Endothelial cell of umbilical vein (primary cell): Measurements from ENCODE around the gene CCT5. TPM values are rescaled to one million over a fixed set of nuclear protein-coding genes. Genes with fewer than 3 reads are reported as not detected.

Source experiments
- BruUV-seq: library from RNA; stranded (reverse); fragments of 400-500 nt; replicated peaks from 2 replicates; lab custom pipeline; 2021; lab: Mats Ljungman, UMichigan
- CTCF ChIA-PET: fragments of 300-600, 350-600 bp; sonication (Branson Sonifier 250); formaldehyde crosslinking; loops from one replicate; lab custom pipeline; 2021; ENCODE audit warnings: antibody characterized with exemption, inconsistent platforms; lab: Charles Lee
- POLR2A ChIA-PET: fragments of 300-600, 350-600 bp; sonication (Branson Sonifier 250); formaldehyde crosslinking; loops from one replicate; lab custom pipeline; 2021; ENCODE audit warnings: antibody characterized with exemption, inconsistent platforms; lab: Charles Lee
- DNase-seq: peaks from one replicate; pipeline ENCODE4 v3.0.0-alpha.2; 2011; ENCODE audit warnings: low read depth, low spot score
- FAIRE-seq: peaks from 2 replicates; lab custom pipeline; 2011; peaks lifted over from hg19 to GRCh38; lab: Jason Lieb, UNC
- H2AFZ ChIP-seq: 2 replicates; pipeline ENCODE4 v1.6.0; 2012; ENCODE audit warnings: low read depth, low read length, control low read depth, inconsistent platforms
- H3K27ac ChIP-seq: 2 replicates; pipeline ENCODE4 v1.5.1; 2011; ENCODE audit warnings: low read depth, mild to moderate bottlenecking, control low read depth, low read length, moderate library complexity; ENCODE audit not compliant: insufficient read depth
- H3K27me3 ChIP-seq, 2 experiments: 2 replicates each; pipeline versions ENCODE4 v1.6.0 to v1.6.1; 2011; ENCODE audit warnings: low read length in 2 of 2, mixed read lengths in 1 of 2; ENCODE audit not compliant: control insufficient read depth in 2 of 2, insufficient read depth in 2 of 2
- H3K36me3 ChIP-seq, 2 experiments: 2 replicates in 1 of 2; 3 replicates in 1 of 2; pipeline ENCODE4 v1.5.1; 2011; ENCODE audit warnings: low read length in 2 of 2, mild to moderate bottlenecking in 1 of 2, moderate library complexity in 1 of 2; ENCODE audit not compliant: control insufficient read depth in 2 of 2, insufficient read depth in 2 of 2; ENCODE audit errors: extremely low read depth in 1 of 2
- H3K4me1 ChIP-seq: 3 replicates; pipeline ENCODE4 v1.5.1; 2011; ENCODE audit warnings: mild to moderate bottlenecking, low read length; ENCODE audit not compliant: control insufficient read depth, insufficient read depth; ENCODE audit errors: extremely low read depth
- H3K4me2 ChIP-seq: 2 replicates; pipeline ENCODE4 v1.6.1; 2011; ENCODE audit warnings: low read length, control low read depth, mixed read lengths; ENCODE audit not compliant: insufficient read depth
- H3K4me3 ChIP-seq, 3 experiments: fragments of 200-600 bp in 1 of 3; sonication (generic), shearing (Covaris generic) in 1 of 3; replicated peaks in 1 of 3; 2 replicates each; pipeline ENCODE4 v1.5.1; 2011 to 2016; ENCODE audit warnings: control low read depth in 3 of 3, low read length in 3 of 3, mild to moderate bottlenecking in 2 of 3, inconsistent platforms in 1 of 3, low read depth in 1 of 3, moderate library complexity in 1 of 3; ENCODE audit not compliant: insufficient read depth in 1 of 3
- H3K79me2 ChIP-seq: 2 replicates; pipeline ENCODE4 v1.6.0; 2012; ENCODE audit warnings: low read length, inconsistent platforms; ENCODE audit not compliant: control insufficient read depth, insufficient read depth
- H3K9ac ChIP-seq: replicated peaks from 2 replicates; pipeline ENCODE3; 2011; ENCODE audit warnings: low read length, control low read depth; ENCODE audit not compliant: insufficient read depth; ENCODE audit errors: extremely low read depth
- H3K9me1 ChIP-seq: replicated peaks from 3 replicates; pipeline ENCODE4 v1.6.0; 2011; ENCODE audit warnings: mild to moderate bottlenecking, low read length; ENCODE audit not compliant: control insufficient read depth, insufficient read depth; ENCODE audit errors: extremely low read depth
- H3K9me3 ChIP-seq: replicated peaks from 2 replicates; pipeline ENCODE4 v1.5.1; 2012; ENCODE audit warnings: low read length, inconsistent platforms; ENCODE audit not compliant: control insufficient read depth, insufficient read depth
- H4K20me1 ChIP-seq: replicated peaks from 2 replicates; pipeline ENCODE3; 2011; ENCODE audit warnings: mild to moderate bottlenecking, low read length; ENCODE audit not compliant: control insufficient read depth, insufficient read depth; ENCODE audit errors: extremely low read depth
- CTCF ChIP-seq, 2 donors: IDR thresholded peaks; 1 replicate in 1 of 2; 2 replicates in 1 of 2; pipeline ENCODE4 v1.5.1; 2011; ENCODE audit warnings: low read length in 2 of 2, mild to moderate bottlenecking in 2 of 2, moderate library complexity in 2 of 2, control low read depth in 1 of 2, inconsistent platforms in 1 of 2, low read depth in 1 of 2; ENCODE audit not compliant: insufficient read depth in 1 of 2; ENCODE audit errors: extremely low read depth in 1 of 2
- EZH2 ChIP-seq: IDR thresholded peaks from 2 replicates; pipeline ENCODE4 v1.6.1; 2012; ENCODE audit warnings: borderline replicate concordance, low read depth, mild to moderate bottlenecking, moderate library complexity, low read length, inconsistent platforms; ENCODE audit not compliant: severe bottlenecking
- FOS ChIP-seq: IDR thresholded peaks from 2 replicates; pipeline ENCODE4 v1.6.1; 2011; ENCODE audit warnings: mild to moderate bottlenecking, low read length, moderate library complexity, borderline replicate concordance; ENCODE audit not compliant: insufficient read depth
- GATA2 ChIP-seq: IDR thresholded peaks from 2 replicates; pipeline ENCODE4 v1.7.0; 2011; ENCODE audit warnings: low read depth, mild to moderate bottlenecking, moderate library complexity, mixed read lengths, low read length; ENCODE audit not compliant: insufficient read length, insufficient read depth
- JUN ChIP-seq: IDR thresholded peaks from 2 replicates; pipeline ENCODE4 v1.6.1; 2011; ENCODE audit warnings: borderline replicate concordance, low read depth; ENCODE audit not compliant: insufficient read length, insufficient read depth
- MAX ChIP-seq: IDR thresholded peaks from 2 replicates; pipeline ENCODE4 v1.6.1; 2011; ENCODE audit not compliant: insufficient read depth, insufficient read length
- MYC ChIP-seq: IDR thresholded peaks from one replicate; pipeline ENCODE4 v1.6.1; 2011; ENCODE audit warnings: mild to moderate bottlenecking, low read depth, low read length
- POLR2A ChIP-seq: IDR thresholded peaks from 2 replicates; pipeline ENCODE4 v1.6.1; 2012; ENCODE audit warnings: low read depth, mild to moderate bottlenecking, control low read depth, low read length
- POLR2AphosphoS5 ChIP-seq: IDR thresholded peaks from 2 replicates; pipeline ENCODE4 v1.6.1; 2012; ENCODE audit warnings: low read depth, mild to moderate bottlenecking, control low read depth, low read length, moderate library complexity; ENCODE audit not compliant: insufficient read depth
- dilution Hi-C: fragments of 300-500 bp; cut with MboI; formaldehyde crosslinking; loops from one replicate; pipeline ENCODE4 v1.15.0; 2019; ENCODE audit warnings: low sequenced_read_pairs; ENCODE audit not compliant: extremely low pct_ligation_motif_present
- intact Hi-C: fragments of 100-400 bp; cut with micrococcal nuclease; formaldehyde crosslinking; loops from one replicate; pipeline ENCODE4 v1.10.0; 2022
- polyA plus RNA-seq, 4 experiments: library from polyadenylated mRNA; depleted of rRNA in 3 of 4; stranded (reverse) in 3 of 4; unstranded in 1 of 4; fragments of >200 nt; gene quantifications; 2 replicates each; pipeline versions ENCODE4 v1.2.1 to v1.2.3, GENCODE V29; 2011 to 2012; ENCODE audit warnings: missing spikeins in 1 of 4
- total RNA-seq: library from RNA; stranded (reverse); gene quantifications from 2 replicates; pipeline ENCODE4 v1.2.3, GENCODE V29; 2021

Gene CCT5
- total and polyA plus RNA-seq, 2 donors (not counting 3 experiments of a cell fraction or from before 2014, with no cell fraction given), result 323 to 386 TPM

GRCh38 chr5:10286862-10287227 is 36.8 kb downstream of the CCT5 start:
- H3K4me3 ChIP-seq, result no peak overlapping the region

More at GRCh38 chr5:10286862-10287227, 36.8 kb downstream of the CCT5 start:
- H3K36me3 ChIP-seq, result no peaks in the 10 kb centered on the region
- no peak overlapping the region for H2AFZ ChIP-seq
- H3K27ac ChIP-seq, result no peak overlapping the region
- FAIRE-seq (no peak), DNase-seq (no peak)
- intact Hi-C loops, result no loop called here
- BruUV-seq, result no TSS peak
- no peaks in the 10 kb centered on the region for H3K79me2 ChIP-seq
- CTCF ChIA-PET, result interaction anchor here (1.1 to 1.2 kb wide), 2 partner anchors 9 to 137 kb away, joined by 3 read pairs; no protein-coding TSS in a partner anchor
- TF ChIP-seq POLR2A (no peak), JUN (no peak), EZH2 (no peak), CTCF (IDR thresholded peaks at IDR 0.05; ENCODE audit: extremely low read depth in 1 of 2, insufficient read depth in 1 of 2, low read depth in 1 of 2, low read length in 2 of 2) (no peak), POLR2AphosphoS5 (no peak), MYC (no peak), FOS (no peak), MAX (no peak), GATA2 (no peak)
- no peak overlapping the region for H3K4me2 ChIP-seq
- dilution Hi-C loops, result no loop called here
- H4K20me1 ChIP-seq, result no peaks in the 10 kb centered on the region
- no peaks in the 10 kb centered on the region for H3K27me3 ChIP-seq
- no peaks in the 10 kb centered on the region for H3K4me1 ChIP-seq
- H3K9ac ChIP-seq, result no peak overlapping the region
- H3K9me3 ChIP-seq, result no peaks in the 10 kb centered on the region
- POLR2A ChIA-PET, result no interaction called here
- H3K9me1 ChIP-seq, result no peaks in the 10 kb centered on the region
